GM18868 (cell line): ENCODE data around the gene PACRG.
A peak's percentile ranks its signal among the peaks of the same experiment; 100 is the strongest.

Source experiments
- ATAC-seq: cut with Tn5 transposase; IDR thresholded peaks from one replicate; pipeline ENCODE4 v1.9.1; 2021; ENCODE audit warnings: mild to moderate bottlenecking, moderate library complexity; ENCODE audit not compliant: unreplicated experiment

The PACRG gene

DNA sequence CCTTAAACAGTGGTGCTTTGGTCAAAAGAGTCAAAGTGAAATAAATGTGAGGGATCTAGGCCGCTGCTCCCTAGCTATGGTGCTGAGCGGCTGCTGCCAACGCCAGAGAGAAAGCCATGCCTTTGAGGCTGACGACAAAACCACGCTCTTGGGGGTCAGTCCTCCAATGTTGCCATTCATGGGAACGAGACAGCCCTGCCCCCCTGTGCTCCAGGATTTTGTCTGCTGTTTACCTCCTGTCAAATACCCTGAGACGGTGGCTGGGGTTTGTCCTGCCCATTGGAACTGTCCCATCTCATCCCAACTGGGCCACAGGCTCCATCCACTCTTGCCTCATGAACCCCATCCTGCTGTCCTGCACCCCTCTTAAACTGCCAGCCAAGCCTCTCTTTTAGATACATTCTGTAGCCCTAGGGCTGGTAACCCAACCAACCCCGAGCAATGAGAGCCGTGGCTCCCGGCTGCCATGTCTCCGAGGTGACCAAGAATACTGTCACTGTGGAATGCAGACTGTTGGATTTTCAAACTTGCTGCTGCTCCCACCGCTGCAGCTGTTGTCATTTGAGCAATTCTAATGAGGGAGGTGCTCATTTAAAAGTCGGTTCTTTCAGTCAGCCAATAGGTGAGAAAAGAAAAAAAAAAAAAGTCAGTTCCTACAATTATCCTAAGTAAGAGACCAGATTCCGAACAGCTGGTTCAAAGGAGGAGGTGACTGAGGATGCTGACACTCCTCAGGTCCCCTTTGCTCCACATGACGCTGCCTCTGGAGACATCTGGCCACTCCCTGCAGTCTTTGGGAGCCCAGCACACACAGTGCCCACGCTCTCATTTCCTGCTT is 613.7 kb downstream of the PACRG start:
- no peak for ATAC-seq

- ATAC-seq, result no peak
Observed at GRCh38 chr6:163342571-163343539, 615.1 kb downstream of the PACRG start.

- ATAC-seq, result no peak
Observed at GRCh38 chr6:163343609-163344008, 615.8 kb downstream of the PACRG start.

DNA sequence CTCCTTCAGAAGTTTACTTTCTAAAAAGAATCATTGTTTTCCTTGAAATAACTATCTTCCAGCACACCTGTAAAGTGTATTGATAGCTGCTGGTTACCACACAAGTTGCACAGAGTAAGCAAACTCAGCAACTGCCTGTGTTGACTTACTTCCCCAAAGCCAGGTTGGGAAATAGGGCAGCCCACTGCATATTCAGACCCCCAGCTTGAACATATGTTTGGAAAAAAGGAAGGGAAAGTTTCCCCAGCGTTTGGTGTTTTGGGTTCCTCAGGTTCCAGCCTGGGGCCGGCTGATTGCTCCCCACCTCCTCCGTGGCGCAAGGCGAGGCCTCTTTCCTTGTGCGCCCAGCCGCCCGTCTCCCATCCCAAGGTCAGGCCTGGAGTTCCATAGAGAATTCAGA is 616.6 kb downstream of the PACRG start:
- ATAC-seq, result no peak

DNA sequence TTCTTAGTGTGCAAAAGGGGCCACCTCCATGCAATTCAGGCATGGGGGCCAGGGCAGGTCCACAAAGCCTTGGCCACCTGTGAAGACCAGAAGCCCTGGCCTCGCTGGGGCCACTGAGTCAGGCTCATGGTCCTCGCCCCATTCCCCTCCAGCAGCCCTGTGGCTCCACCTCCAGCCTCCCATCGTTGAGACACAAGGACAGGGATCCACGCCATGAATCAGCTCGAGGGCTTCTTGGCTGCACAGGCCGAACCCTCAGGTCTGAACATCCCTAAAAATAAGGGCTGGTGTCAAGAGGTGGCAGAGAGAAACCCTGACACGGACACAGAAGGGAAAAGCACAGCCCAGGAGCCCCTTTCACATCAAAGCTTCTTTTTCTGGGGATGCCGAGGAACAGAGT is 618.2 kb downstream of the PACRG start:
- no peak for ATAC-seq

DNA sequence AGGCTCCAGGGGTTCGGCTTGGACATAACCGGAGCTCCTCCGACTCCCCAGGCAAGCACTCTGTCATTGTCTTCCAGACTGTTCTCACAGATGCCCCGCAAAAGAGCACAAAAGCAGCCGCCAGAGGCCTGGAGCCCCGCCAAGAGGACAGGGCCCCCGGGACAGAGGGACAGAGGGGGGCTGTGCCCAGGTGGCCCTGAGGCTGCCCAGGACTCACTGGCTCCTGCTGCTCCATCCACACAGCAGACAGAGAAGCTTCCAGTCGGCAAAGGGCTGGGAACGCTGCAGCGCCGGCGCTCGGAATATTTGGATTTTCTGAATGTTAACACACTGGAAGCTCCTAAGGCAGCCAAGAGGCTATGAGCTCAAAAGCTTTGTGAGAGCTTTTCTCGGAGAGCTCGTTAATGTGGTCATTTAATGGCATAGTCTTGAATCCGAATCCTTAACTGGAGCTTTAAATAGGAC is 618.8 kb downstream of the PACRG start:
- no peak for ATAC-seq

- no peak for ATAC-seq
Observed at GRCh38 chr6:163347021-163347446, 619.3 kb downstream of the PACRG start.

DNA sequence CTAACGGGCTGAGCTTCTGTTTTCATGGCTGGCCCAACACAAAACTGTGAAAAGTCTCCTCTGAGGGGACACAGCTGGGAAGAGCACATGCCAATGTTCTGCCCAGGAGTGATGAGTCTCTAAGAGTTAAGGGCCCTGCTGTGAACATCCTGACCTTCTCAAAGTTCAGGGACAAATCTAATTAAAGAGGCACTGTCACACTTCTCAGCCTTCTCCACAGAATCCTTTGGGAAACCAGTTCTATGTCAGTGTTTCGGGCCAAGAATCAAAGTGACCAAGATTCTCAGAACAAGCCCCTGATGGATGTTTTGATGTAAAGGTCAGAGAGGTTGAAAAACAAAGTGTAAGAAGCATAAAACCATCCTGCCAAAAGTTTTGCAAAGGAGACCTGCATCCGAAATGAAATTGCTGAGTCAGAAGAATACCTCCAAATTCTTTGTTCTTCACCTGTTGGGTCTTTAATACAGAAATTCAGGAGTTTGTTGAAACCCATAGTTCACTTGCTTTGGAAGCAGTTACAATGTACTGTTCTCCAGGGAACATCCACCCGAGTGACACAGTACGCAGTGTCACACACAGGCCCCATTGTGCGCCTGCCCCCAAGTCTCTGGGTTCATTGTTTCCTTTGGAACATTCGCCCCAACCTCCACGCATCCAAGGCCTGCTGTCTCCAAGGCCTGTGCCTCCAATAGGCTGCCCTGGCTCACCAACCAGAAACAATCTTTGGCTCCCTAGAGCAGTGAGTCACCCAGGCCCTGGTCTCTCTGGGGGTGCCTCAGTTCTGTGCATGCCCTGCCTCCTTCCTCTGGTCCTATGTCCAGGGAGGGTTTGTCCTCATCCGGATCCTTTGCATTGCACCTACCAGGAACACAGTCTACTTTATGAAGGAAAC is 621.3 kb downstream of the PACRG start:
- ATAC-seq, result no peak

DNA sequence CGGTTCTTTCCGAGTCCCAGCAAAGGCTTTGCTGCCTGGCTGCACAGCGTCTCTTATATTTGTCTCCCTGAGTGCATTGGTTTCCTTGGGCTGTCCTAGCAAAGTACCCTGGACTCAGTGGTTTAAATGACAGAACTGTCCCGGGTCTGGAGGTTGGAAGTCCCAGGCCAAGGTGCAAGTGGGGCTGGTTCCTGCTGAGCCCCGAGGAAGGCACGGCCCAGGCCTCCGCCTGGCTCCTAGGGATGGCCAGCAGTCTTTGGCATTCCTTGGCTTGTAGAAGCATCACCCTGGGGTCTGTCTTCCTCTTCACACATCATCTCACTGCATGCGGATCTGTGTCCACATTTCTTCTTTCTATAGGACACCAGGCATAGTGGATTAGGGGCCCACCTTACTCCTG is 621.9 kb downstream of the PACRG start:
- no peak for ATAC-seq

- no peak for ATAC-seq
Observed at GRCh38 chr6:163351013-163351412, 623.2 kb downstream of the PACRG start.

GRCh38 chr6:163352011-163352685 is 624.4 kb downstream of the PACRG start:
- ATAC-seq, result no peak

DNA sequence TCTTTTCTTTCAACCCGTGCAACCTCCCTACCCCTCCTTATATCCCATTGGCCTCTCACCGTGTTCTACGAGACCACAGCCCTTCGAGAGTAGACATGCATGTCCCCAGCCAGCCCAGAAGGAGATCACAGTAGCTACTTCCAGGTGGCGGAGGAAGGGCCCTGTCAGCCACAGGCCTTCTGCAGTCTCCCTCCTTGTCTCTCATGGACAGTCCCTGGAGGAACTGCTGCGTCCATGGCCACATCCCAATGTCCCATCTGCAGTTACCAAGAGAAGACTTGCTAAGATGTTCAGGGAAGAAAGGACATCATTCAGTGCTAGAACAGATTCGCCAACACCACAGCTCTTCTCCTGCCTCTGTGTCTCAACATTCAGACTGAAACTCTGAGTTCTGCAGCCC is 625.2 kb downstream of the PACRG start:
- no peak for ATAC-seq

GRCh38 chr6:163354085-163354484 is 626.3 kb downstream of the PACRG start:
- ATAC-seq, result no peak

GRCh38 chr6:163354761-163355425 is 627.1 kb downstream of the PACRG start:
- ATAC-seq, result peak; percentile 87

- ATAC-seq, result peak; percentile 43
Observed at GRCh38 chr6:163355426-163355991, 627.7 kb downstream of the PACRG start.

- ATAC-seq, result peak; percentile 22
Observed at GRCh38 chr6:163356324-163356723, 628.5 kb downstream of the PACRG start.

DNA sequence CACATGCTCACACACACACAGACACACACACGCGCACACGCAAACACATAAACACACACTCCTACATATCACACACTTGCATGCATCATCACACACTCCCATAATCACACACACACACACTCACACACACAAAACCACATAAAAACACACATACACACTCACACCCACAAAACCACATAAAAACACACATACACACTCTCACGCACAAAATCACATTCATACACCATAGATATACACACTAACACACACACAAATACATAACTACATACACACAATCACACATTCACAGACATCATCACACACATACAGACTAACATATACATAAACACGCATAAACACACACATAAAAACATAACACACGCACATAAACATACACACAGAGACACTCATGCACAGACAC is 629.0 kb downstream of the PACRG start:
- ATAC-seq, result no peak

GRCh38 chr6:163364641-163365040 is 636.9 kb downstream of the PACRG start:
- no peak for ATAC-seq
